PFSK-1 (cell line): Measurements from ENCODE around the gene STIM2.

Experiments
- FOXP2 ChIP-seq: optimal IDR thresholded peaks from 2 replicates; pipeline ENCODE3; 2011; ENCODE audit warnings: borderline replicate concordance, control low read depth, inconsistent platforms; ENCODE audit not compliant: insufficient read depth; ENCODE audit errors: extremely low read length, extremely low read depth
- POLR2AphosphoS5 ChIP-seq: IDR thresholded peaks from 2 replicates; pipeline ENCODE4 v1.6.1; 2012; ENCODE audit warnings: low read depth, mild to moderate bottlenecking, control low read depth, low read length, moderate library complexity
- SIN3A ChIP-seq: IDR thresholded peaks from 2 replicates; pipeline ENCODE4 v1.6.1; 2012; ENCODE audit warnings: mild to moderate bottlenecking, low read length, moderate library complexity, borderline replicate concordance; ENCODE audit not compliant: insufficient read depth

- TF ChIP-seq POLR2AphosphoS5, result no peak
- no peak for TF ChIP-seq FOXP2
- TF ChIP-seq SIN3A, result no peak
Measured at GRCh38 chr4:26996745-26997144, 136.1 kb downstream of the STIM2 start.
